ENCODE measurements around the gene IMP3. TPM values are rescaled to one million over a fixed set of nuclear protein-coding genes. Genes with fewer than 3 reads are reported as not detected.
A peak's percentile ranks its signal among the peaks of the same experiment; 100 is the strongest.
"Not testable (repeated sequence)": the region's sequence is repeated elsewhere in the genome, so short reads cannot be mapped to it uniquely, and the experiment has no call there.

IMP3 gene
- total and polyA plus RNA-seq, 4 donors = 45.2 to 94.8 (median 69.6) TPM

GRCh38 chr15:75637245-75638009, 2.6 kb downstream of the IMP3 start:
- H3K4me3 ChIP-seq (ENCODE audit: low read depth in 1 of 3, low read length in 3 of 3) = no peak overlapping the region
- no peaks in the 10 kb centered on the region for H3K9me3 ChIP-seq (ENCODE audit: control insufficient read depth in 4 of 4, low read length in 3 of 4)
- TF ChIP-seq TAF1 (conservative IDR thresholded peaks at IDR 0.05) (no peak), EGR1 (IDR thresholded peaks at IDR 0.05; ENCODE audit: low read depth in 2 of 2) (no peak), JUND (IDR thresholded peaks at IDR 0.05) (no peak), YY1 (IDR thresholded peaks at IDR 0.05) (no peak), REST (IDR thresholded peaks at IDR 0.05) (no peak), HNF4G (IDR thresholded peaks at IDR 0.05) (no peak), RXRA (IDR thresholded peaks at IDR 0.05) (no peak), ATF3 (IDR thresholded peaks at IDR 0.05) (no peak)
- no peak for DNase-seq (ENCODE audit: low spot score)
- H3K9ac ChIP-seq (ENCODE audit: low read depth in 1 of 2, low read length in 2 of 2) = peak overlapping the region; percentile 12 to 38
- peak overlapping the region; percentile 95 to 98 for H3K27ac ChIP-seq (ENCODE audit: low read depth in 1 of 2, low read length in 2 of 2)
- WGBS = 82% methylated on average over 4 of the region's 4 CpGs
- no peaks in the 10 kb centered on the region for H3K36me3 ChIP-seq (ENCODE audit: control insufficient read depth in 4 of 4, insufficient read depth in 3 of 4, low read depth in 1 of 4, low read length in 3 of 4)
- no peaks in the 10 kb centered on the region for H3K27me3 ChIP-seq (ENCODE audit: control insufficient read depth in 4 of 4, insufficient read depth in 4 of 4, low read length in 3 of 4)
- H3K4me1 ChIP-seq (ENCODE audit: control insufficient read depth in 4 of 4, insufficient read depth in 4 of 4, low read length in 3 of 4) = peaks cover 0 to 33% (median 24%) of the 10 kb centered on the region in 4 donors

- H3K9ac ChIP-seq (ENCODE audit: low read depth in 1 of 2, low read length in 2 of 2) = no peak overlapping the region
- peaks cover 0 to 28% (median 21%) of the 10 kb centered on the region in 4 donors for H3K4me1 ChIP-seq (ENCODE audit: control insufficient read depth in 4 of 4, insufficient read depth in 4 of 4, low read length in 3 of 4)
- TF ChIP-seq EGR1 (IDR thresholded peaks at IDR 0.05; ENCODE audit: low read depth in 2 of 2) = no peak
- no peak for TF ChIP-seq SP1 (IDR thresholded peaks at IDR 0.05)
- no peak for TF ChIP-seq RXRA (IDR thresholded peaks at IDR 0.05)
- TF ChIP-seq ATF3 (IDR thresholded peaks at IDR 0.05) = no peak
- no peak for TF ChIP-seq GABPA (IDR thresholded peaks at IDR 0.05 in 1 of 2, conservative IDR thresholded peaks at IDR 0.05 in 1 of 2)
- TF ChIP-seq REST (IDR thresholded peaks at IDR 0.05) = no peak
- TF ChIP-seq ZBTB33 (IDR thresholded peaks at IDR 0.05) = no peak
- TF ChIP-seq JUND (IDR thresholded peaks at IDR 0.05) = no peak
- TF ChIP-seq MAX (IDR thresholded peaks at IDR 0.05) = no peak
- TF ChIP-seq NR2F2 (IDR thresholded peaks at IDR 0.05) = no peak
- TF ChIP-seq FOXA1 (IDR thresholded peaks at IDR 0.05) = no peak
- TF ChIP-seq RAD21 (IDR thresholded peaks at IDR 0.05) = no peak
- no peak for TF ChIP-seq YY1 (IDR thresholded peaks at IDR 0.05)
- H3K27ac ChIP-seq (ENCODE audit: low read depth in 1 of 2, low read length in 2 of 2) = no peak overlapping the region
- 90% methylated on average over 6 of the region's 6 CpGs for WGBS
- no peaks in the 10 kb centered on the region for H3K27me3 ChIP-seq (ENCODE audit: control insufficient read depth in 4 of 4, insufficient read depth in 4 of 4, low read length in 3 of 4)
- H3K4me3 ChIP-seq (ENCODE audit: low read depth in 1 of 3, low read length in 3 of 3) = no peak overlapping the region
- no peaks in the 10 kb centered on the region for H3K9me3 ChIP-seq (ENCODE audit: control insufficient read depth in 4 of 4, low read length in 3 of 4)
- DNase-seq (ENCODE audit: low spot score) = no peak
- no peaks in the 10 kb centered on the region for H3K36me3 ChIP-seq (ENCODE audit: control insufficient read depth in 4 of 4, insufficient read depth in 3 of 4, low read depth in 1 of 4, low read length in 3 of 4)
Measured at GRCh38 chr15:75636026-75636425, 4.0 kb downstream of the IMP3 start.

- DNase-seq (ENCODE audit: low spot score); H3K9ac ChIP-seq (ENCODE audit: low read depth in 1 of 2, low read length in 2 of 2); H3K27ac ChIP-seq (ENCODE audit: low read depth in 1 of 2, low read length in 2 of 2); H3K36me3 ChIP-seq (ENCODE audit: control insufficient read depth in 4 of 4, insufficient read depth in 3 of 4, low read depth in 1 of 4, low read length in 3 of 4); H3K4me3 ChIP-seq (ENCODE audit: low read depth in 1 of 3, low read length in 3 of 3); H3K27me3 ChIP-seq (ENCODE audit: control insufficient read depth in 4 of 4, insufficient read depth in 4 of 4, low read length in 3 of 4); H3K9me3 ChIP-seq (ENCODE audit: control insufficient read depth in 4 of 4, low read length in 3 of 4): not testable (repeated sequence)
- 97% methylated on average over 7 of the region's 7 CpGs for WGBS
- peaks cover 0 to 17% (median 14%) of the 10 kb centered on the region in 4 donors for H3K4me1 ChIP-seq (ENCODE audit: control insufficient read depth in 4 of 4, insufficient read depth in 4 of 4, low read length in 3 of 4)
Measured at GRCh38 chr15:75633922-75634321, 6.1 kb downstream of the IMP3 start.
